MCF 10A (cell line): ENCODE data around the gene CHD9. TPM values are rescaled to one million over a fixed set of nuclear protein-coding genes. Genes with fewer than 3 reads are reported as not detected.

Source experiments
- BruUV-seq: library from RNA; stranded (reverse); fragments of 400-500 nt; replicated peaks from 2 replicates; lab custom pipeline; 2021; lab: Mats Ljungman, UMichigan
- CTCF ChIA-PET: fragments of 300-600 bp; sonication (Branson Sonifier 250); formaldehyde crosslinking; extraction: SDS; loops from one replicate; lab custom pipeline; 2021; ENCODE audit warnings: antibody characterized with exemption, inconsistent platforms; lab: Yijun Ruan, JAX
- POLR2A ChIA-PET: fragments of 300-600, 350-650 bp; sonication (Branson Sonifier 250); formaldehyde crosslinking; extraction: SDS; loops from one replicate; lab custom pipeline; 2020; ENCODE audit warnings: antibody characterized with exemption, inconsistent platforms; lab: Yijun Ruan, JAX
- DNase-seq: peaks from one replicate; pipeline ENCODE4 v3.0.0-alpha.2; 2018; ENCODE audit not compliant: unreplicated experiment
- H3K27ac Mint-ChIP-seq: one replicate; pipeline ENCODE4 v1.8.0; 2022; ENCODE audit warnings: mild to moderate bottlenecking, low read depth, mixed read lengths; ENCODE audit not compliant: unreplicated experiment
- H3K27me3 Mint-ChIP-seq: one replicate; pipeline ENCODE4 v1.8.0; 2022; ENCODE audit warnings: mixed read lengths; ENCODE audit not compliant: insufficient read depth, unreplicated experiment
- H3K36me3 Mint-ChIP-seq: one replicate; pipeline ENCODE4 v1.8.0; 2022; ENCODE audit warnings: mild to moderate bottlenecking, moderate library complexity, mixed read lengths; ENCODE audit not compliant: insufficient read depth, unreplicated experiment
- H3K4me1 Mint-ChIP-seq: one replicate; pipeline ENCODE4 v1.8.0; 2022; ENCODE audit warnings: mixed read lengths; ENCODE audit not compliant: insufficient read depth, unreplicated experiment
- H3K4me3 Mint-ChIP-seq: one replicate; pipeline ENCODE4 v1.8.0; 2022; ENCODE audit warnings: mild to moderate bottlenecking, moderate library complexity, mixed read lengths; ENCODE audit not compliant: unreplicated experiment
- H3K9me3 Mint-ChIP-seq: one replicate; pipeline ENCODE4 v1.8.0; 2022; ENCODE audit warnings: mixed read lengths; ENCODE audit not compliant: unreplicated experiment
- CTCF ChIP-seq: fragments of 200-600 bp; IDR thresholded peaks from one replicate; pipeline ENCODE4 v1.8.0; 2022; ENCODE audit warnings: antibody characterized with exemption, mild to moderate bottlenecking; ENCODE audit not compliant: unreplicated experiment
- intact Hi-C: fragments of 100-400 bp; cut with micrococcal nuclease; formaldehyde crosslinking; loops from 2 replicates; pipeline ENCODE4 v1.14.1; 2022
- total RNA-seq: library from RNA; stranded (reverse); gene quantifications from 2 replicates; pipeline ENCODE4 v1.2.3, GENCODE V29; 2022

CHD9 gene
- total RNA-seq, 1 experiment from 2014 or later, result 62.8 TPM

DNA sequence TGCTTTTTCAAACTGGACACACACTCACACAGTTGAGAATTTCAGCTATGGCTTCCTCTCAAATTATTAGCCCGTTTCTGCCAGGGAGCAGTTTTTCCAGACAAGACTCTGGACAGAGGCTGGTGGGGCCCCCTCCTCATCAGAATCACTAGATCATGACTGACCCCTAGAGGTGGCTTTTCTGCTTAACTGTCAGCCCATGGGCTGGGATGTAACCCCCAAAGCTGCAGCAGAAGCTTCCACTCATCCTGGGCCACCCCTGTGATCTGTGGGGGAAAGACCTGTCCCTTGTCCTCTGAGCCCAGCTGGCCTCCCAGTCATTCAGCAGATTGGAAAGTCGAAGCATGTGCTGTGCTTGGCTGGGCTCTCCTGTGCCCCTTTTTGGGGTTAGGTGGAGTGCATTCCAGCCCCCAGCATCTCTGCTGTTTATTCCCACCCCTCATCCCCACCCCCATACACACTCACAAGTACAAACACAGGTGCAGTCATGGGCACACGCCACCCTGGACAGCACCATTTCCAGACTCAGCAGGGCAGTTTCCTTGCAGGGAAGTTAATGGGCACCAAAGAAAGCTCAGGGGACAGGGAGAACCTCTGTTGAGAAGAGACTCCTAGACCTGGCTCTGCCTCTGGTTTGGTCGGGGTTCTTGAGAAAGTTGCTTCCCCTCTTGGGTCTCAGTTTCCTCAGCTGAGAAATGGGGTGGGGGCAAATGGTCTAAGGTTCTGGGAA lies 301.9 kb downstream of the CHD9 start:
- Mint-ChIP-seq H3K4me1 (no peaks in the 10 kb centered on the region), H3K27ac (no peak overlapping the region), H3K36me3 (peaks cover under 1% of the 10 kb centered on the region), H3K27me3 (peaks cover 27% of the 10 kb centered on the region), H3K9me3 (no peaks in the 10 kb centered on the region), H3K4me3 (no peak overlapping the region)
- intact Hi-C loops, result no loop called here
- BruUV-seq, result no TSS peak
- CTCF ChIA-PET, result interaction anchor here (1.0 to 1.4 kb wide), 3 partner anchors 12 to 73 kb away, joined by 3 to 4 read pairs (median 3); no protein-coding TSS in a partner anchor
- no peak for DNase-seq
- POLR2A ChIA-PET, result interaction anchor here (0.8 kb wide), 1 partner anchor 16 kb away, joined by 3 read pairs; no protein-coding TSS in a partner anchor
- TF ChIP-seq CTCF, result no peak

DNA sequence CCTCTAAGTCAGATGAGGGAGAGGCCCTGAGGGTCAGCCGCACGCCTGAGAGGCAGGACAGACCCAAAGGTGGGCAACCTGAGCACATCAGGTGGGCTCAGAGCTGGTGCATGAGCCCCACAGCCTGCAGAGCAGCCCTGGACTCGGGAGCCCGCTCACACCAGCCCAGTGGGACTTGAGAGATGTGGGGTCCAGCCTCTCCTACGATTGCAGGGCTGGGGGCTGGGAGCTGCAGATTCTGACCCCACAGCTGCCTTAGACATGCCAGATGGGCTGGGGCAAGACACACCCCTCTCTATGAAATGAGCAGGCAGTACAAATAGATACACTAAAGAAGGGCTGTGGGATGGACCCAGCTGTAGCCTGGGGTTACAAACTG lies 302.4 kb downstream of the CHD9 start:
- TF ChIP-seq CTCF, result no peak
- Mint-ChIP-seq H3K27me3 (peaks cover 27% of the 10 kb centered on the region), H3K4me1 (no peaks in the 10 kb centered on the region), H3K27ac (no peak overlapping the region), H3K36me3 (peaks cover 4% of the 10 kb centered on the region), H3K9me3 (no peaks in the 10 kb centered on the region), H3K4me3 (no peak overlapping the region)
- no peak for DNase-seq
- intact Hi-C loops, result no loop called here
- BruUV-seq, result no TSS peak
- POLR2A ChIA-PET, result no interaction called here
- CTCF ChIA-PET, result no interaction called here

- Mint-ChIP-seq H3K36me3 (peaks cover 4% of the 10 kb centered on the region), H3K9me3 (no peaks in the 10 kb centered on the region), H3K27me3 (peaks cover 27% of the 10 kb centered on the region), H3K4me3 (no peak overlapping the region), H3K4me1 (no peaks in the 10 kb centered on the region), H3K27ac (no peak overlapping the region)
- ChIA-PET CTCF (interaction anchor here (1.1 kb wide), 1 partner anchor 304 kb away, joined by 3 read pairs; no protein-coding TSS in a partner anchor), POLR2A (no interaction called here)
- intact Hi-C loops, result no loop called here
- DNase-seq, result no peak
- TF ChIP-seq CTCF, result no peak
- BruUV-seq, result no TSS peak
These were observed 303.2 kb downstream of the CHD9 start for GRCh38 chr16:53357955-53358354.

DNA sequence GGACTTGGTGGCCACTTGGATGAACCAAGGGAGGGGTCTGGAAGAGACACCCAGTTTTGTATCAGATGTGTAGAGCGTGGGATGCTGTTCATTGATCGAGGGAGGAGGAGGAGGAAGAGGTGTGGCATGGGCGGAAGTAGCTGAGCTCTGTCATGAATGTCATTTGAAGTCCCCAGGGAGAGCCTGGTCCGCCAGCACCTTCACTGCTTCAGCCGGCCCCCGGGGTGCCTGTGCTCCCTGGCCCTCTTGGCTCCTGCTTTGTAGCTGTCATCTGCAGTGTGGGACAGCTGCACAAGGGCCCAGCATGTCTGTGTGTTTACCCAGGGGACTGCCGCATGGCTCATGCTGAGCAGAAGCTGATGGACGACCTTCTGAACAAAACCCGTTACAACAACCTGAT lies 304.1 kb downstream of the CHD9 start:
- CTCF ChIA-PET, result interaction anchor here (1.0 kb wide), 1 partner anchor 9 kb away, joined by 4 read pairs; no protein-coding TSS in a partner anchor
- intact Hi-C loops, result no loop called here

More for the DNA sequence above, 304.1 kb downstream of the CHD9 start:
- no TSS peak for BruUV-seq
- POLR2A ChIA-PET, result no interaction called here
- Mint-ChIP-seq H3K9me3 (no peaks in the 10 kb centered on the region), H3K36me3 (peaks cover 4% of the 10 kb centered on the region), H3K4me1 (no peaks in the 10 kb centered on the region), H3K27ac (no peak overlapping the region), H3K27me3 (peaks cover 27% of the 10 kb centered on the region), H3K4me3 (no peak overlapping the region)
- TF ChIP-seq CTCF, result no peak
- no peak for DNase-seq
